Measurements from ENCODE around the gene C17orf107.

Gene C17orf107

DNA sequence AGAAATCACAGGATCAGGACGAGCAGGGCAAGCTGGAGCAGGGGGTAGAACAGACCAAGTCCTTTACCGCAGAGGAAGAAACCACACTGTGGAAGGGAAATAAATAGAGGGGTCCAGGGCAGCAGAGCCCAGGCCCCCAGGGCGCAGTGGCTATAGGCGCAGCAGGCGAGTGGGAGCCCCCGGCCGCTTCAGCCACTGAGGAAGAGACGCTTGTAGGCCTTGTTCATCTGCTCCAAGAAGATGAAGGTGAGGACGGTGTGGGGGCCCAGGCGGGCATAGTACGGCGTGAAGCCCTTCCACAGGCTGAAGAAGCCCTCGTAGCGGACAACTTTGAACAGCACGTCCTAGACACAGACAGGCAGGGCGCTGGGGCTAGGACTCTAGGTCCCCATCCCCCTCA is 38.2 kb downstream of the C17orf107 start:
- TF ChIP-seq HDGF (IDR thresholded peaks at IDR 0.05; ENCODE audit: borderline replicate concordance): no peak
- no peak for TF ChIP-seq L3MBTL2 (conservative IDR thresholded peaks at IDR 0.05)
- TF ChIP-seq, protein P1, sequence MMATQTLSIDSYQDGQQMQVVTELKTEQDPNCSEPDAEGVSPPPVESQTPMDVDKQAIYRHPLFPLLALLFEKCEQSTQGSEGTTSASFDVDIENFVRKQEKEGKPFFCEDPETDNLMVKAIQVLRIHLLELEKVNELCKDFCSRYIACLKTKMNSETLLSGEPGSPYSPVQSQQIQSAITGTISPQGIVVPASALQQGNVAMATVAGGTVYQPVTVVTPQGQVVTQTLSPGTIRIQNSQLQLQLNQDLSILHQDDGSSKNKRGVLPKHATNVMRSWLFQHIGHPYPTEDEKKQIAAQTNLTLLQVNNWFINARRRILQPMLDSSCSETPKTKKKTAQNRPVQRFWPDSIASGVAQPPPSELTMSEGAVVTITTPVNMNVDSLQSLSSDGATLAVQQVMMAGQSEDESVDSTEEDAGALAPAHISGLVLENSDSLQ (IDR thresholded peaks at IDR 0.05): no peak
- TF ChIP-seq TARDBP (IDR thresholded peaks at IDR 0.05): no peak
- TF ChIP-seq BHLHE40 (IDR thresholded peaks at IDR 0.05; ENCODE audit: borderline replicate concordance): no peak
- TF ChIP-seq SP1 (IDR thresholded peaks at IDR 0.05): no peak
- no peak for TF ChIP-seq ARNT (IDR thresholded peaks at IDR 0.05)
- no peak for TF ChIP-seq NFRKB (IDR thresholded peaks at IDR 0.05)
- CTCF ChIA-PET: no interaction called here
- POLR2A ChIA-PET: interaction anchor here (1.5 to 3.5 kb wide), 2 partner anchors 28 to 29 kb away, joined by 5 to 38 read pairs; no protein-coding TSS in a partner anchor
- no peak for DNase-seq (ENCODE audit: extremely low spot score)

DNA sequence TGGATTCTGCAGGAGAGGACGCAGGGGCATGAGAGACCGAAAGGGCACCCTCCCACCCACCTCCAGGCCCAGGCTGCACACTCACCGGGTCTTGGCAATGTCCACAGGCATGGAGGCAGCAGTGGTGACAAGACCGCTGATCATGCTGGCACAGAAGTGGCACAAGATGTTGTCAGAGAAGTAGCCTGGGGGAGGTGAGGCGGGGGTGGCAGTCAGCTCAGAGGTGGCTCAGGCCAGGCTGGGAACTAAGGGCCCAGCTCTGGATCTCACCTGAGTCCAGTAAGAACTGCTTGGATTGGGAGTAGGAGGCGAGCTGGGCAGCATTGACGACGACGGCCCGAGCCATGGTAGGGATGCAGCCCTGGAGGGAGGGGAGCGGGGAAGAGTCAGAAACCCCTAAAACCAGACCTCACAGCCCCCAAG is 38.7 kb downstream of the C17orf107 start:
- CTCF ChIA-PET: no interaction called here
- POLR2A ChIA-PET: interaction anchor here (3.5 kb wide), 1 partner anchor 29 kb away, joined by 38 read pairs; no protein-coding TSS in a partner anchor
- TF ChIP-seq SP1 (IDR thresholded peaks at IDR 0.05) (no peak), TARDBP (IDR thresholded peaks at IDR 0.05) (no peak), FOXK2 (IDR thresholded peaks at IDR 0.05) (no peak), ELF4 (IDR thresholded peaks at IDR 0.05) (no peak), HDGF (IDR thresholded peaks at IDR 0.05; ENCODE audit: borderline replicate concordance) (no peak), SUZ12 (IDR thresholded peaks at IDR 0.05) (no peak), BHLHE40 (IDR thresholded peaks at IDR 0.05; ENCODE audit: borderline replicate concordance) (no peak), LEF1 (IDR thresholded peaks at IDR 0.05; ENCODE audit: borderline replicate concordance) (no peak), NFRKB (IDR thresholded peaks at IDR 0.05) (no peak), L3MBTL2 (conservative IDR thresholded peaks at IDR 0.05) (no peak), ZNF384 (IDR thresholded peaks at IDR 0.05) (no peak), ARNT (IDR thresholded peaks at IDR 0.05) (no peak), FOXA1 (IDR thresholded peaks at IDR 0.05) (no peak), FOXM1 (IDR thresholded peaks at IDR 0.05; ENCODE audit: borderline replicate concordance) (no peak), CTBP1 (IDR thresholded peaks at IDR 0.05; ENCODE audit: borderline replicate concordance) (no peak)
- TF ChIP-seq, protein P1 (IDR thresholded peaks at IDR 0.05): no peak
- no peak for DNase-seq (ENCODE audit: extremely low spot score)

DNA sequence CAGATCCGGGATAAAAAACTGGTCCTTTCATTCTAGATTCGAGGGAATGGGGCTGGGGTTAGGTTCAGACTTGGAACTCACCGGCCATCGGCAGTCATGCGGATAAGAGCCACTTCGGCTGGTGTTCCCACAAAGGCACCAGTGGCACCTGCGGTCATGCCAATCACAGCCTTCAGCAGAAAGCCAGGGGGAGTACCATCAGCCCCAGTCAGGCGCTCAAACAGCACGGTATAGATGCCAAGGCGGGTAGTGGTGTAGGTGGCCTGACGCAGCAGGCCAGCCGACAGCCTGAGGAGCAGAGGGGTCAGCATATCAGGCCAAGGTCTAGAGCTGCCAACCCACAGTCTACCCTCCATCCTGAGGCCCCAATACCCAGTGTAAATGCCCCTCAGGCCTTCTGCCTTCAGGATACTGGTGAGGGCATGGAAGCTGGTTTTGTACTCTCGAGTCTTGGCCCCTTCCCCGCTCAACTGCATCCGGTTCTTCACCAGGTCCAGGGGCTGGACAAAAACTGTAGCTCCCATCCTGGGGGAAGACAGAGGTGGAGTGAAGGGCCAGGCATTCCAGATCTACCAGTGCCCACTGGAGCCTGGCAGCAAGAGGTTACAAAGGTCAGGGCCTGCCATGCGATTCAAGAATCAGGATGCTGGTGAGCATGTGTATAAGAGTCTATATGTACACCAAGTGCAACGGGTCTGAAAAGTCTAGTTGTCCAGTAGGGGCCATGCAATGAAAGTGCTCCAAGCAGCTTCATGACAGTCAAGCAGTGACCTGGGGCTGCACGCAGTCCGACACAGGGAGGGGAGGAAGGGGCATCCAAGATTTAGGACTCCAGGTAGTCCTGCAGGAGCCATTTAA is 39.6 kb downstream of the C17orf107 start:
- POLR2A ChIA-PET: interaction anchor here (1.1 to 3.5 kb wide), 14 partner anchors 10 to 384 kb away, joined by 3 to 101 read pairs (median 13); partner anchors contain the start of genes CAMTA2, ENO3, MYBBP1A and PFN1
- no peak for TF ChIP-seq HDGF (IDR thresholded peaks at IDR 0.05; ENCODE audit: borderline replicate concordance)
- TF ChIP-seq BHLHE40 (IDR thresholded peaks at IDR 0.05; ENCODE audit: borderline replicate concordance): no peak
- TF ChIP-seq CTBP1 (IDR thresholded peaks at IDR 0.05; ENCODE audit: borderline replicate concordance): no peak
- no peak for TF ChIP-seq FOXK2 (IDR thresholded peaks at IDR 0.05)
- TF ChIP-seq L3MBTL2 (conservative IDR thresholded peaks at IDR 0.05): no peak
- no peak for TF ChIP-seq SP1 (IDR thresholded peaks at IDR 0.05)
- TF ChIP-seq NFRKB (IDR thresholded peaks at IDR 0.05): no peak
- no peak for TF ChIP-seq FOXA1 (IDR thresholded peaks at IDR 0.05)
- TF ChIP-seq FOXM1 (IDR thresholded peaks at IDR 0.05; ENCODE audit: borderline replicate concordance): no peak
- TF ChIP-seq ELF4 (IDR thresholded peaks at IDR 0.05): no peak
- TF ChIP-seq SUZ12 (IDR thresholded peaks at IDR 0.05): no peak
- no peak for TF ChIP-seq ZNF384 (IDR thresholded peaks at IDR 0.05)
- no peak for TF ChIP-seq ARNT (IDR thresholded peaks at IDR 0.05)
- TF ChIP-seq TARDBP (IDR thresholded peaks at IDR 0.05): no peak
- no peak for TF ChIP-seq LEF1 (IDR thresholded peaks at IDR 0.05; ENCODE audit: borderline replicate concordance)
- TF ChIP-seq, protein P1 (IDR thresholded peaks at IDR 0.05): no peak
- no peak for DNase-seq (ENCODE audit: extremely low spot score)
- CTCF ChIA-PET: interaction anchor here (0.8 kb wide), 1 partner anchor 35 kb away, joined by 3 read pairs; the partner anchor contains the start of gene CHRNE

DNA sequence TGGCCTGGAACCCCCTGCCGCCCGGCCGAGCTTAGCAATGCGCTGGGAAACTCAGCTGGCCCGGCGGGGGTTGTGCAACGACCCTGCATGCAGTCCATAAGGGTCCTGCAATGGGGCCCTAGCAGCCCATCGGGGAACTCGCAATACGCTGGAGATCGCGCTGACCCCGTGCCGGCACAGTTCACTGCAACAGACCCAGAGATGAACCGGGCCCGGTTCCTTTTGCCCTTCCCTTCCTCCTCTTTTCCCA is 40.1 kb downstream of the C17orf107 start:
- no peak for DNase-seq (ENCODE audit: extremely low spot score)
- ChIA-PET CTCF (interaction anchor here (0.8 kb wide), 1 partner anchor 36 kb away, joined by 3 read pairs; the partner anchor contains the start of gene CHRNE), POLR2A (interaction anchor here (0.8 to 3.5 kb wide), 25 partner anchors 10 to 384 kb away, joined by 3 to 101 read pairs (median 6); partner anchors contain the start of genes CAMTA2, ENO3, INCA1 and KIF1C)

More for the DNA sequence above, 40.1 kb downstream of the C17orf107 start:
- TF ChIP-seq LEF1 (IDR thresholded peaks at IDR 0.05; ENCODE audit: borderline replicate concordance) (no peak), ARNT (IDR thresholded peaks at IDR 0.05) (no peak), ELF4 (IDR thresholded peaks at IDR 0.05) (no peak)
- TF ChIP-seq, protein P1 (IDR thresholded peaks at IDR 0.05): no peak

Data from HEK293T (cell line).